Keratinocyte (primary cell): Measurements from ENCODE around the gene PCGF2. TPM values are rescaled to one million over a fixed set of nuclear protein-coding genes. Genes with fewer than 3 reads are reported as not detected.

Experiments
- DNase-seq: peaks from one replicate; pipeline ENCODE4 v3.0.0-alpha.2; 2011; ENCODE audit warnings: low read depth, missing footprints, low spot score
- FAIRE-seq: peaks from 2 replicates; lab custom pipeline; 2011; peaks lifted over from hg19 to GRCh38; lab: Jason Lieb, UNC
- H2AFZ ChIP-seq: 2 replicates; pipeline ENCODE4 v1.6.0; 2012; ENCODE audit warnings: low read length, control low read depth, inconsistent platforms; ENCODE audit not compliant: control insufficient read depth
- H3K27ac ChIP-seq: 2 replicates; pipeline ENCODE4 v1.5.1; 2011; ENCODE audit warnings: low read length; ENCODE audit not compliant: control insufficient read depth, insufficient read depth
- H3K27me3 ChIP-seq: 3 replicates; pipeline ENCODE4 v1.6.0; 2011; ENCODE audit warnings: low read length; ENCODE audit not compliant: control insufficient read depth, insufficient read depth; ENCODE audit errors: extremely low read depth
- H3K36me3 ChIP-seq, 2 experiments: 2 replicates in 1 of 2; 3 replicates in 1 of 2; pipeline ENCODE4 v1.5.1; 2011; ENCODE audit warnings: low read length in 2 of 2, mild to moderate bottlenecking in 1 of 2; ENCODE audit not compliant: control insufficient read depth in 2 of 2, insufficient read depth in 2 of 2; ENCODE audit errors: extremely low read depth in 1 of 2
- H3K4me1 ChIP-seq: 3 replicates; pipeline ENCODE4 v1.5.1; 2011; ENCODE audit warnings: low read length; ENCODE audit not compliant: control insufficient read depth, insufficient read depth; ENCODE audit errors: extremely low read depth
- H3K4me2 ChIP-seq: 3 replicates; pipeline ENCODE4 v1.6.0; 2011; ENCODE audit warnings: low read depth, low read length; ENCODE audit not compliant: control insufficient read depth, insufficient read depth; ENCODE audit errors: extremely low read depth
- H3K4me3 ChIP-seq, 3 experiments: fragments of 200-600 bp in 1 of 3; sonication (generic) in 1 of 3; 2 replicates in 2 of 3; 3 replicates in 1 of 3; pipeline ENCODE4 v1.5.1; 2011 to 2016; ENCODE audit warnings: low read length in 3 of 3, mild to moderate bottlenecking in 3 of 3, control low read depth in 2 of 3, inconsistent platforms in 1 of 3, low read depth in 1 of 3, mixed read lengths in 1 of 3, mixed run types in 1 of 3, moderate library complexity in 1 of 3; ENCODE audit not compliant: control insufficient read depth in 2 of 3, insufficient read depth in 2 of 3; ENCODE audit errors: extremely low read depth in 1 of 3
- H3K79me2 ChIP-seq: 2 replicates; pipeline ENCODE4 v1.6.0; 2012; ENCODE audit warnings: low read length; ENCODE audit not compliant: control insufficient read depth, insufficient read depth
- H3K9ac ChIP-seq: 3 replicates; pipeline ENCODE4 v1.6.0; 2011; ENCODE audit warnings: low read length; ENCODE audit not compliant: control insufficient read depth, insufficient read depth; ENCODE audit errors: extremely low read depth
- H3K9me1 ChIP-seq: 3 replicates; pipeline ENCODE4 v1.6.0; 2011; ENCODE audit warnings: low read length; ENCODE audit not compliant: control insufficient read depth, insufficient read depth; ENCODE audit errors: extremely low read depth
- H3K9me3 ChIP-seq: 2 replicates; pipeline ENCODE4 v1.5.1; 2012; ENCODE audit warnings: low read depth, low read length; ENCODE audit not compliant: control insufficient read depth
- H4K20me1 ChIP-seq: 3 replicates; pipeline ENCODE4 v1.6.0; 2011; ENCODE audit warnings: low read length; ENCODE audit not compliant: control insufficient read depth, insufficient read depth; ENCODE audit errors: extremely low read depth
- CTCF ChIP-seq, 3 experiments: IDR thresholded peaks in 1 of 3; conservative IDR thresholded peaks in 1 of 3; optimal IDR thresholded peaks in 1 of 3; 2 replicates in 2 of 3; 3 replicates in 1 of 3; pipeline versions ENCODE3 to v1.5.1; 2011; ENCODE audit warnings: low read length in 3 of 3, mild to moderate bottlenecking in 3 of 3, moderate library complexity in 2 of 3, control low read depth in 1 of 3, inconsistent platforms in 1 of 3; ENCODE audit not compliant: insufficient read depth in 2 of 3; ENCODE audit errors: extremely low read depth in 1 of 3
- EZH2 ChIP-seq: IDR thresholded peaks from one replicate; pipeline ENCODE4 v1.6.1; 2012; ENCODE audit warnings: inconsistent platforms, mild to moderate bottlenecking, low read length, moderate library complexity
- dilution Hi-C: fragments of 300-500 bp; cut with MboI; formaldehyde crosslinking; loops from one replicate; pipeline ENCODE4 v1.7.0; 2020; ENCODE audit warnings: low sequenced_read_pairs; ENCODE audit not compliant: extremely low pct_ligation_motif_present
- polyA plus RNA-seq, 5 experiments: library from polyadenylated mRNA; depleted of rRNA in 3 of 5; stranded (reverse) in 3 of 5; stranded (forward) in 1 of 5; unstranded in 1 of 5; fragments of >200 nt; gene quantifications; 1 replicate in 1 of 5; 2 replicates in 3 of 5; 3 replicates in 1 of 5; pipeline versions ENCODE4 v1.2.1 to v1.2.3, GENCODE V29; 2011 to 2012; ENCODE audit warnings: missing spikeins in 2 of 5, low read depth in 1 of 5, low replicate concordance in 1 of 5

The PCGF2 gene
- polyA plus RNA-seq, 1 donor (not counting 4 experiments of a cell fraction or from before 2014, with no cell fraction given), result 4.1 TPM

- H3K4me1 ChIP-seq, result peaks cover 27% of the 10 kb centered on the region
- peaks cover 2% of the 10 kb centered on the region for H4K20me1 ChIP-seq
- peak overlapping the region; percentile 87 for H3K4me2 ChIP-seq
- peaks cover under 1 to 3% of the 10 kb centered on the region in 2 experiments for H3K36me3 ChIP-seq
- peak overlapping the region; percentile 73 to 95 (median 82) for H3K4me3 ChIP-seq
- H3K9me3 ChIP-seq, result no peaks in the 10 kb centered on the region
- peaks cover 7% of the 10 kb centered on the region for H3K9me1 ChIP-seq
- H3K9ac ChIP-seq, result peak overlapping the region; percentile 60
- H3K27me3 ChIP-seq, result no peaks in the 10 kb centered on the region
- DNase-seq (no peak), FAIRE-seq (no peak)
- no peak for TF ChIP-seq EZH2
- TF ChIP-seq CTCF (optimal IDR thresholded peaks at IDR 0.05 in 1 of 3, IDR thresholded peaks at IDR 0.05 in 1 of 3, conservative IDR thresholded peaks at IDR 0.05 in 1 of 3; ENCODE audit: extremely low read depth in 1 of 3, insufficient read depth in 2 of 3, low read length in 3 of 3), result no peak
- H3K27ac ChIP-seq, result peak overlapping the region; percentile 20
- H2AFZ ChIP-seq, result peak overlapping the region; percentile 64
- peaks cover 47% of the 10 kb centered on the region for H3K79me2 ChIP-seq
- dilution Hi-C loops, result no loop called here
These were observed 1.3 kb upstream of the PCGF2 start for GRCh38 chr17:38749223-38750043.

- dilution Hi-C loops, result no loop called here
- no peaks in the 10 kb centered on the region for H3K27me3 ChIP-seq
- H3K79me2 ChIP-seq, result peaks cover 47% of the 10 kb centered on the region
- H3K36me3 ChIP-seq, result no peaks in the 10 kb centered on the region
- peaks cover 27% of the 10 kb centered on the region for H3K4me1 ChIP-seq
- H3K9ac ChIP-seq, result peak overlapping the region; percentile 60
- peaks cover 7% of the 10 kb centered on the region for H3K9me1 ChIP-seq
- no peak for DNase-seq
- H4K20me1 ChIP-seq, result peaks cover 2% of the 10 kb centered on the region
- no peak for TF ChIP-seq CTCF (optimal IDR thresholded peaks at IDR 0.05 in 1 of 3, IDR thresholded peaks at IDR 0.05 in 1 of 3, conservative IDR thresholded peaks at IDR 0.05 in 1 of 3; ENCODE audit: extremely low read depth in 1 of 3, insufficient read depth in 2 of 3, low read length in 3 of 3)
- TF ChIP-seq EZH2, result no peak
- H2AFZ ChIP-seq, result peak overlapping the region; percentile 64
- peak overlapping the region; percentile 14 for H3K27ac ChIP-seq
- H3K9me3 ChIP-seq, result no peaks in the 10 kb centered on the region
- peak overlapping the region; percentile 87 for H3K4me2 ChIP-seq
- peak overlapping the region; percentile 73 to 95 (median 82) for H3K4me3 ChIP-seq
- no peak for FAIRE-seq
These were observed 721 bp upstream of the PCGF2 start for GRCh38 chr17:38748892-38749222.
